Osteocyte (in vitro differentiated cells): ENCODE data around the gene MMP24. TPM values are rescaled to one million over a fixed set of nuclear protein-coding genes. Genes with fewer than 3 reads are reported as not detected.
A peak's percentile ranks its signal among the peaks of the same experiment; 100 is the strongest.

Experiments
- DNase-seq: peaks from one replicate; pipeline ENCODE4 v3.0.0; 2021; ENCODE audit warnings: mixed read lengths; ENCODE audit not compliant: unreplicated experiment; ENCODE audit errors: extremely low spot score
- H3K27ac Mint-ChIP-seq: one replicate; pipeline ENCODE4 v1.8.0; 2021; ENCODE audit warnings: mild to moderate bottlenecking, mixed read lengths; ENCODE audit not compliant: unreplicated experiment
- H3K27me3 Mint-ChIP-seq: one replicate; pipeline ENCODE4 v1.8.0; 2021; ENCODE audit warnings: mixed read lengths; ENCODE audit not compliant: unreplicated experiment
- H3K36me3 Mint-ChIP-seq: one replicate; pipeline ENCODE4 v1.8.0; 2021; ENCODE audit warnings: mixed read lengths; ENCODE audit not compliant: unreplicated experiment
- H3K4me1 Mint-ChIP-seq: one replicate; pipeline ENCODE4 v1.8.0; 2021; ENCODE audit warnings: mixed read lengths; ENCODE audit not compliant: unreplicated experiment
- H3K4me3 Mint-ChIP-seq: one replicate; pipeline ENCODE4 v1.8.0; 2021; ENCODE audit warnings: mild to moderate bottlenecking, moderate library complexity, mixed read lengths; ENCODE audit not compliant: unreplicated experiment
- H3K9me3 Mint-ChIP-seq: one replicate; pipeline ENCODE4 v1.8.0; 2021; ENCODE audit warnings: mixed read lengths; ENCODE audit not compliant: unreplicated experiment
- CTCF ChIP-seq: fragments of 200-600 bp; sonication (generic); IDR thresholded peaks from 2 replicates; pipeline ENCODE4 v1.5.0; 2021; ENCODE audit warnings: antibody characterized with exemption, mild to moderate bottlenecking, moderate library complexity
- total RNA-seq: library from RNA; stranded (reverse); gene quantifications from 2 replicates; pipeline ENCODE4 v1.2.1, GENCODE V29; 2021

The MMP24 gene
- total RNA-seq, 1 donor from 2014 or later, result 0.54 TPM

GRCh38 chr20:35281506-35282101 is 55.1 kb downstream of the MMP24 start:
- no peak for TF ChIP-seq CTCF
- H3K27ac Mint-ChIP-seq, result no peak overlapping the region
- no peak overlapping the region for H3K4me3 Mint-ChIP-seq
- peaks cover 15% of the 10 kb centered on the region for H3K36me3 Mint-ChIP-seq
- H3K27me3 Mint-ChIP-seq, result no peaks in the 10 kb centered on the region
- no peak for DNase-seq
- no peaks in the 10 kb centered on the region for H3K9me3 Mint-ChIP-seq
- peaks cover 40% of the 10 kb centered on the region for H3K4me1 Mint-ChIP-seq

GRCh38 chr20:35283441-35284266 is 57.2 kb downstream of the MMP24 start:
- H3K4me1 Mint-ChIP-seq, result peaks cover 26% of the 10 kb centered on the region
- TF ChIP-seq CTCF, result no peak
- no peaks in the 10 kb centered on the region for H3K9me3 Mint-ChIP-seq
- no peaks in the 10 kb centered on the region for H3K27me3 Mint-ChIP-seq
- H3K4me3 Mint-ChIP-seq, result peak overlapping the region; percentile 94
- peak overlapping the region; percentile 90 for H3K27ac Mint-ChIP-seq
- H3K36me3 Mint-ChIP-seq, result peaks cover 10% of the 10 kb centered on the region
- no peak for DNase-seq

- peak; percentile 93 for DNase-seq
- no peak for TF ChIP-seq CTCF
- Mint-ChIP-seq H3K4me3 (peak within 1 kb of the TSS; percentile 94), H3K4me1 (peaks cover 25% of the 10 kb centered on the region), H3K27me3 (no peaks in the 10 kb centered on the region), H3K27ac (peak within 1 kb of the TSS; percentile 90), H3K36me3 (peaks cover 7% of the 10 kb centered on the region), H3K9me3 (no peaks in the 10 kb centered on the region)
Observed at GRCh38 chr20:35284267-35284991, 57.9 kb downstream of the MMP24 start, which contains the start of gene EIF6. EIF6 (minus strand) TSS chr20:35284772; CDS start chr20:35284487, 285 bp downstream.

- no peak for TF ChIP-seq CTCF
- Mint-ChIP-seq H3K9me3 (no peaks in the 10 kb centered on the region), H3K27ac (peak overlapping the region; percentile 90), H3K36me3 (peaks cover 4% of the 10 kb centered on the region), H3K4me1 (peaks cover 25% of the 10 kb centered on the region), H3K27me3 (no peaks in the 10 kb centered on the region), H3K4me3 (peak overlapping the region; percentile 94)
- no peak for DNase-seq
Observed at GRCh38 chr20:35284992-35285805, 58.7 kb downstream of the MMP24 start.
